ENCODE results near the gene PSMG1. TPM values are rescaled to one million over a fixed set of nuclear protein-coding genes. Genes with fewer than 3 reads are reported as not detected.

Gene PSMG1
- polyA plus RNA-seq, 1 experiment: 60.0 TPM

- CTCF ChIA-PET: interaction anchor here (0.5 kb wide), 1 partner anchor 200 kb away, joined by 5 read pairs; no protein-coding TSS in a partner anchor
- POLR2A ChIA-PET: no interaction called here
- no peaks in the 10 kb centered on the region for H3K27me3 ChIP-seq (ENCODE audit: control insufficient read depth, insufficient read depth, low read length)
- no peak overlapping the region for H3K27ac ChIP-seq (ENCODE audit: low read depth, low read length)
- DNase-seq (ENCODE audit: low read depth, low spot score): no peak
- TF ChIP-seq CTCF (IDR thresholded peaks at IDR 0.05; ENCODE audit: low read depth, low read length): no peak
- no peaks in the 10 kb centered on the region for H3K9me3 ChIP-seq (ENCODE audit: control insufficient read depth, insufficient read depth, low read length)
- no peak overlapping the region for H3K4me3 ChIP-seq (ENCODE audit: low read depth, low read length)
Measured at GRCh38 chr21:39189857-39190604, 6.8 kb upstream of the PSMG1 start.

DNA sequence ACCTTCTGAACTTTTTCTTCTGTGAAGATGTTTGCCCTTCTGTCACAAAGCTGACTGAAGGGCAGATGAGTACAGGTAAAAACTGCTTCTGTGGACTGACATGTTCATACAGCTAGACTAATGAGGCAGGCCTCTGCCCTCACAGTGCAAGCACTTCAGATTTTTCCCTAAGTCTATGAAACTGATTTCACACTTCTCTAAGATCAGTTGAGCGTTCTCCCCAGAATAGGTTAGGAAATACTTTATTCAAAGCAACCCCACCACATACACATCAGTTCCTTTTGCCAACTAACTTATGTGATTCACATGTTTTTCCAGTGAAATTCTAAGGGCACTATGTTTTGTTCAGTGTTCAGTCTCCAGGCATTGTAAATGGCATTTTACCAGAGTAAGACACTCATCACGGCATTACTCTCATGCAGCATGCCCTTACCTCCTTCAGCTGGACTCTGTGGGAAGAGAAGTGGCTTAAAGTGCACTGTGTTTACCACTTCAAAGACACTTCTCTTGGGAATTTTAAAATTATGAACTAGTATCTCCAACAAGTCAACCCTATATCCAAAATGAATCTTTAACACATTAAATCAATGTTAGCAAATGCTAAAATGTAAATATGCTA lies 5.4 kb upstream of the PSMG1 start:
- no peak for TF ChIP-seq CTCF (IDR thresholded peaks at IDR 0.05; ENCODE audit: low read depth, low read length)
- Histone ChIP-seq H3K27ac (ENCODE audit: low read depth, low read length) (no peak overlapping the region), H3K9me3 (ENCODE audit: control insufficient read depth, insufficient read depth, low read length) (no peaks in the 10 kb centered on the region), H3K27me3 (ENCODE audit: control insufficient read depth, insufficient read depth, low read length) (no peaks in the 10 kb centered on the region), H3K4me3 (ENCODE audit: low read depth, low read length) (no peak overlapping the region)
- no peak for DNase-seq (ENCODE audit: low read depth, low spot score)
- ChIA-PET POLR2A (no interaction called here), CTCF (no interaction called here)

DNA sequence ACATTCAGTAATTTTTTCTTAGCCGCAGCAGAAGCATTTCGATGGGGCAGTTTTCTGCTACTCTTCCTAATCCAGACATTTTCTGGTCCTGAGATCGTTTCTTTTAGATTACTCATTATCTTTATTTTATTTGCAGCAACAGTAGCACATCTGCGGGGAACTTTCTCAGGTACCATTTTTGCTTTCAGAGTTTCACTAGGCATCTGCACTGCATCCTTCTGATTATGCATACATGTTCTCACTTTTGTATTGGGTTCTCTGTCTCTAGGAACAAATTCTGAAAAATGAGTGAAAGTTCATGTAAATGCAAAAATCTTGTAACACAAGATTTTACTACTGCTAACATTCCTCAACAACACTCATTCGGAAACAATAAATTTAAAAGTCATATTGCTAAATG lies 3.9 kb upstream of the PSMG1 start:
- ChIA-PET POLR2A (no interaction called here), CTCF (no interaction called here)
- no peaks in the 10 kb centered on the region for H3K27me3 ChIP-seq (ENCODE audit: control insufficient read depth, insufficient read depth, low read length)
- H3K9me3 ChIP-seq (ENCODE audit: control insufficient read depth, insufficient read depth, low read length): no peaks in the 10 kb centered on the region
- H3K27ac ChIP-seq (ENCODE audit: low read depth, low read length): no peak overlapping the region
- no peak for TF ChIP-seq CTCF (IDR thresholded peaks at IDR 0.05; ENCODE audit: low read depth, low read length)
- no peak for DNase-seq (ENCODE audit: low read depth, low spot score)
- no peak overlapping the region for H3K4me3 ChIP-seq (ENCODE audit: low read depth, low read length)

GRCh38 chr21:39186676-39187075 lies 3.4 kb upstream of the PSMG1 start:
- POLR2A ChIA-PET: no interaction called here
- Histone ChIP-seq H3K9me3 (ENCODE audit: control insufficient read depth, insufficient read depth, low read length) (no peaks in the 10 kb centered on the region), H3K27me3 (ENCODE audit: control insufficient read depth, insufficient read depth, low read length) (no peaks in the 10 kb centered on the region), H3K27ac (ENCODE audit: low read depth, low read length) (no peak overlapping the region), H3K4me3 (ENCODE audit: low read depth, low read length) (no peak overlapping the region)
- no peak for TF ChIP-seq CTCF (IDR thresholded peaks at IDR 0.05; ENCODE audit: low read depth, low read length)
- CTCF ChIA-PET: no interaction called here
- DNase-seq (ENCODE audit: low read depth, low spot score): no peak

DNA sequence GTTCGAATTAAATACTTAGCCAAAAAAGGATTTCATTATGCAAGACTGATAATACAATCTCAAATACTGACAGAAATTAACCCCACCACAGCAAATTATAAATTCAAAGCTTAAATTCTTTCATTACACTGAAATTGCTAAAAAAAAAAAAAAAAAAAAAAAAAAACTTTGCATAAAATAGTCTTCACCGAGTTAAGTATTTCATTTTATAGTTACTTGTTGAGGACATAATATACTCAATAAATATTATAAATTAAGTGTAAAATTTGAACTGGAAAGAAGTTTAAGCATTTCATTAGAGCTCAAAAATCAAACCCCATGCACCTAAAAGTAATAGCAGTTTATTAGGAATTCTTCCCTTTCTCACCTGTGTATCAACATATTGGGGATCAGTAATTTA lies 1.9 kb upstream of the PSMG1 start:
- no peaks in the 10 kb centered on the region for H3K27me3 ChIP-seq (ENCODE audit: control insufficient read depth, insufficient read depth, low read length)
- no peaks in the 10 kb centered on the region for H3K9me3 ChIP-seq (ENCODE audit: control insufficient read depth, insufficient read depth, low read length)
- no peak overlapping the region for H3K27ac ChIP-seq (ENCODE audit: low read depth, low read length)
- CTCF ChIA-PET: interaction anchor here (0.6 kb wide), 1 partner anchor 517 kb away, joined by 3 read pairs; no protein-coding TSS in a partner anchor
- POLR2A ChIA-PET: no interaction called here
- H3K4me3 ChIP-seq (ENCODE audit: low read depth, low read length): no peak overlapping the region
- no peak for TF ChIP-seq CTCF (IDR thresholded peaks at IDR 0.05; ENCODE audit: low read depth, low read length)
- DNase-seq (ENCODE audit: low read depth, low spot score): no peak

Measured in AG04450 (cell line).